Forelimb muscle (tissue), 1 donor: ENCODE data around the gene SLC19A1. TPM values are rescaled to one million over a fixed set of nuclear protein-coding genes. Genes with fewer than 3 reads are reported as not detected.
"Not testable (repeated sequence)": the region's sequence is repeated elsewhere in the genome, so short reads cannot be mapped to it uniquely, and the experiment has no call there.

Experiments used
- DNase-seq: peaks from one replicate; pipeline ENCODE4 v3.0.0-alpha.2; 2013; ENCODE audit warnings: low read depth
- polyA plus RNA-seq: library from polyadenylated mRNA; unstranded; fragments of 120-200 nt; gene quantifications from one replicate; pipeline ENCODE4 v1.2.1, GENCODE V29; 2013; ENCODE audit not compliant: insufficient read length

Gene SLC19A1
- polyA plus RNA-seq, 1 donor = 8.5 TPM

DNA sequence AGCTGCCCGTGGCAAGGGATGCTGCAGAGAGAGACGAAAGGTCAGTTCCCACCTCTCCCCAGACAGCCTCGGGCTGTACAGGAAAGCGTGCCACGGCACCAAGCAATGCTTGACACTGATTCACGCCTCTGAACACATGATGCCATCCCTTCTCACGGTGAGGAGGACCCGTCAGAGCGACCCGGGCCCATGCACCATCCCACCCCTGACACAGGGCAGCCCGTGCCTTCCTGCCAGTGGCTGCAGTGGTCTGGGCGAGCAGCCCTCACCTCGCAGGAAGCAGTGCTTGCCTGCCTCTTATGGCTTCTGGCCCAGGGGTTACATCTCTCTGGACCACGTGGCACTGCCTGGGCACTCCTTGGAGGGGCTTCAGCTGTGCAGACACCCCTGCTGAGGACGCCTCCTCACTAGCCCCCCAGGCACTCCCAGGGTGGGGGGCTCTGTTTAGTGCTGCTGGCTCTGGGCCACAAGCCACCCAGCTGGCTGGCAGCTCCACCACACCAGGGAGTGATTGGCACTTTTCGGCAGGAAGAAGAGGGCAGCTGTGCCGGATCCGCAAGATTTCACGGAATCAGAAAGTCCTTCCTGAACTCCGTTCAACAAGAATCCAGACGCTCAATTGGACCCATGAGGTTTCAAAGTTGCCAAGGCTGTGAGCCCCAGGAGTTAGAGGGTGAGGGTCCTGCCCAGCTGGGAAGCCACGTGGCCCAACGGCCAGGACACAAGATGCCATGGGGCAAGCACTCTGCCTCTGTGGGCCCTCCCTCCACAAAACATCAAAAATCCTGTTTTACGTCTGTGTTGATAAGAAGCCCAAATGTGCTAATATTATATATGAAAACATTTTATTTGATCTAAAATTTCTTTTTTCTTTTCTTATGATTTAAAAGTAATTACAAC is 34.8 kb upstream of the SLC19A1 start:
- no peak for DNase-seq

DNA sequence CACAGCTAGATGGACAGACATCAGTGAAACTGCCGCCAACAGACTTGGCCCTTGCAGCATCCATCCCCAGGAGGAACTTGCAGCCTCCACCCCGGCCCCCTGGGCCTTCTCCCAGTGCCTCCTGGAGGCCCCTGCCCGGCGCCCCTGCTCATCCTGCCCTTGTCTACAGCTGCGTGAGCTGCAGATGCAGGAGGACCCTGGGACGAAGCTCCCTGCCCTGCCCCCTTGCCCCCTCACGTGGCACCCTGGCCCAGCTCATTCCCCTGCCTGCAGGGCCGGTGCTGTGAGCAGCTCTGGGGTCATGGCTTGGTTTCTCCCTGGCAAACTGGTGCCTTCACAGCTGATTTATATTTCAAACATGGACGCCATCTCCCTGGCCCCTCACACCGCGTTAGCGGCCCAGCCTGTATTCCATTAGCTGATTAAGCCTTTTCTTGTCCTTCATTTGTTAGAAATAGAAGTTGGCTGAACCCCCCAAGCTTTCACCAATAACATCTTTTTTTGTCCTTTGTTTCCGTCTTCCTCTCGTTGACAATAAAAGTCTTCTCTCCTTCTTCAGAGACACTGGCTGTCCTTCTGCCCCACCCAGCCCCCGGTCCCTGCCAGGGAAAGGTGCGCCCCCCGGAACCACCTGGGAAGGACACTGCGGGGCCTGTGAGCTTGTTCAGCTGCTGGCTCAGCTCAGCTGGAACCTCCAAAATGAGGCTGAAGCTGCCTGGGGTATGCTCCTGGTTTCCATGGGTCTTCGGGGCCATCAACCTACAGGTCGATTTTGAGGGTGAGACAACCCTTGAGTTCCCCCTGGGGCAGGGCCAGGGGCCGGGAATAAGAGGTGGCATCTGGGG is 34.0 kb upstream of the SLC19A1 start:
- no peak for DNase-seq

DNA sequence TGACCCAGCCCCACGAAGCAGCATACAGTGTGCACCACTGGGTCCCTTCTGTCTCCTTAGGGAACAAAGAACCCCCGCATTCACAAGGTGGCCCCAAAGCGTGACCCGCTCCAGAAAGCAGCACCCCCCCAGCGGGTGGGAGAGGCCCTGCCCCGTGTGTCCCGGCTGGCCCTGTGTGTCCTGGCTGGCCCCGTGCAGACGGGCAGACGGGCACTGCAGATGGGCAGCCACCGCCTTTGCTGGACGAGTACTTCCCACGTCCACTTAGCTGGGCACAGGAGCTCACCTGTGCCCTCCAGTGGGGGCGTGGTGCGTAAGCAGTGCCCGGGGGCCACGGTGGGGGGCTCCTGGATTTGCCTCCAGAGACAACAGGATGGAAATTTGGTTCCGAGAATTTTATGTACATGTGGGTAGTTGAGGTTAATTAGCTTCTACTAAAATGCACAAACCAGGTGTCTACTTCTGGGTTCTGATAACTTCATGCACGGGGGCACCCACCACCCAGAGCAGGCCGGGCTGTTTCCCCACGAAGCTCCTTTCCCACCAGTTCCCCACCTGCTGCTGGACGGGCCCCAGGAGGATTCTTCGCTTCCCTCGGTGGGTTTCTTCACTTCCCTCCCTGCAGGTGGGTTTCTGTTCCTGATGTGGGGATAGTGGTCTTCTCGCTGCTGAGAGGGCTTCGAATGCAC is 33.2 kb upstream of the SLC19A1 start:
- DNase-seq = no peak

DNA sequence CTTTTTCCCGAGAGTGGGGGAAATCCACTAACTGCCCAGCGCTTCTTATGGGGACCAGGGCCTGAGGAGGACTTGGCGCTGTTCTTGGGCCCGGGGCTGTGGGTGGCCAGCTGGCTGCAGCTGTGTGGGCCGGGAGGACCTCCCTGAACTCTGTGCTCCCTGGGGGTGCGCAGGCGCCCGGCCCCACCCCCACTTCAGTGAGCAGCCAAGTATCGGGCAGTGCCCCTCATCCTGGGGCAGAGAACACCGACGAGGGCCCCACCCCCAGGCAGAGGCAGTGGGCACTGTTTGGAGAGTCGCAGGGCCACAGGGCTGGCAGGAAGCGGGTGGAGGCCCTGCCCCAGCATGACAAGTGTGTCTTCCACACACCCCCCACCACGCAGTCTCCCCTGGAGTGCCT is 32.5 kb upstream of the SLC19A1 start:
- no peak for DNase-seq

DNA sequence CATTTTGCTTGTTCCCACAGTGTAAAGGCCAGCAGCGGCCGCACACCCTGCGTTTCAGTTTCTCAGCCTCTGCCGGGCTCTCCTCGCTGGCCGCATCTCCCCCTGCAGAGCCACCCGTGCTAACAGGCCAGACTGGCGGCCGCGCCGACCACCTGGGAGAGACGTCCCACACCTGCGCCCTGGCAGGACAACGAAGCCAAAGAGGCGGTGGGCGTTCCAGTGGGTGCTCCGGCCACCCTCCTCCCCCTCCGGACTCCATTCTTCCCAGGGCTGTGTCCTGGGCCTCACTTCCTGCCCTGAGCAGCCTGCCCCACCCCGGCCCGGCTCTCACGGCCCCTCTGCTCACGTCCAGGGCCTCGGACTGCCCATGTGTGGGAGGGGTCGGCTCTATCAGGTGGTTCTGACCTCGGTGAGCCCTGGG is 31.9 kb upstream of the SLC19A1 start:
- DNase-seq = no peak

DNA sequence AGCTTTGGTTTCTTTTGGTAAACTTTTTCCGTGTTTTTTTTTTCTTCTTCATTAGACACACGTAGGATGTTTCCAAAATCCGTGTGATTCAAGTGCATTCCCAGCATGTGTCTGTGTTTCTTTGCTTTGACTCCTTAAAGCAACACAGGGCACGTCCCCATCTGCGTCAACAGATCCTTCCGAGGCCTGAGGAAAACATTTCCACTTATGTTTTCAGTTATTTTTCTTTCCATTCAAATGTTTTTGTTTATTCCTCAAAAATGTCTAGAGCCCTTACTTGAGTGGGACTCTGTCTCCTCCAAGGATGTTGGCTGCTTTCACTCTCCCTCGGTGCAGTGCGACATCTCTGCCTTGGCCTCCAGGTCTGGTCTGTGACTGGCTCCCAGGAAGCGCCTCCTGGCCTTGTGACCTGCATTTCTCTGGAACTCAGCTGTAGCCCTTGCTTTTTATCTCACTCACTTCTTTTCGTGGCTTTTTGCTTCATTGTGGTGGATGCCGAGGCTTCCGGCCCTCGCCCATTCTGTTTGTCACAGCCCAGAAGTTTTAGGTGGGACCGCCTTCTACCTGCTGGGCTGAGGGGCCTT is 31.3 kb upstream of the SLC19A1 start:
- no peak for DNase-seq

DNA sequence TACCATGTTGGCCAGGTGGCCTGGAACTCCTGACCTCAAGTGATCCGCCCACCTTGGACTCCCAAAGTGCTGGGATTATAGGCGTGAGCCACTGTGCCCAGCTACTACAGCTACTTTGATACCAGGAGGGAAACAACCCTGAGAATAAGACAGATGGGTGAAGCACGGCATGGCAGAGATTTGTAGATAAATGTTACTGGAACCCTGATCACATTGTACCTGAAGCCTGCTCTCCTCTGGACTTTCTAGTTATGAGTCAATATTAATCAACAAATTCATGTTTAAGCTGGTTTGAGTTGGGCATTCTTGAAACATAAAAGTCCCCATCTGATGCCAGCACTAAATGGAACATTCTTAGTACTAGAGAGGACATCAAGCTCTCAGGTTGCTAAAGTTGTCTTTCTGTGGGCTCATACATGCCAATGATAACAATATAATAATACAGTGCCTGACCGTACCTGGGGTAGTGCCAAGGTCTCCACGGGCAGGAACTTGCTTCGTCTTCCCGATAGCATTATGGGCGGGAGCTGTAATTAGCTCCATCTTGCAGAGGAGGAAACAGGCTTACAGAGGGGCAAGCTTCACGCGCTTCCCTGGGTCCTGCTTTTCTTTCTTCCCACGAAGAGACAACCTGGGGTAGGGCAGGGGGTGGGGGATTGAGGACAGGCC is 30.7 kb upstream of the SLC19A1 start:
- no peak for DNase-seq

DNA sequence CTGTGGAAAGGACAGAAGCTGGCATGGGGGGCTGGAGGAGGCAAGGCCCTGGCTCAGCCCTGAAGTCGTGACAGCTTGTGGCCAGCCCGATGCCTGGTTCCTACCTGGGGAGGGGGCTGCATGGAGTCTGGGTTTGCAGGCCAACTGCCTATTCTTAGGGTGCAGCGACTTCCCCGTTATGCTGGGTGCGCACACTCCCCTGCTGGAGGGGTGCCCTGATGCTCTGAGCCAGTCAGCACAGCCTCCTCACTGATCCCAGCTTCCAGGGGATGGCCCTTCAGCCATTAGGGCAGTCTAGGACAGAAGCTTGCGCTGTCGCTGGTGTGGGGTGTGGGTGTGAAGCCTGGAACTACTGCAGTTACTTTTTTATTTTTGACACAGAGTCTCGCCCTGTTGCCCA is 30.0 kb upstream of the SLC19A1 start:
- DNase-seq = no peak

DNA sequence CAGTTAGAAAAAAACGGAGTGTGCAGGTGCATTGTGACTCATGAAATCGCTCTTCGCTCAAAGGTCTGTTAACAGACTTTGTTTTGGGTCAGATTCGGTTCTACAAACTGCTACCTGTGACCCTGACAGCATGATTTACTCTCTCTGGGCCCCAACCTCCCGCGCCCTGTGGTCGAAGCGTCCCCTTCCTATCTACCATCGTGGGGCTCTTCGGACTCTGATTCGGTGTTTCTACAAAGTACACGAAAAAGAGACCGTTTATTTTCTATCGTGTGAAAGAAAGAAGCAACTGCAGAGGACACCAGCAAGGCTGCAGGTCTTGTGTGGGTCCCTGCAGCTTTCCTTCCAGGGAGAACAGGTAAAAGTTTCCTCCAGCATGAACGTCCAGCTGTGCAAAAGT is 29.4 kb upstream of the SLC19A1 start:
- DNase-seq = no peak

DNA sequence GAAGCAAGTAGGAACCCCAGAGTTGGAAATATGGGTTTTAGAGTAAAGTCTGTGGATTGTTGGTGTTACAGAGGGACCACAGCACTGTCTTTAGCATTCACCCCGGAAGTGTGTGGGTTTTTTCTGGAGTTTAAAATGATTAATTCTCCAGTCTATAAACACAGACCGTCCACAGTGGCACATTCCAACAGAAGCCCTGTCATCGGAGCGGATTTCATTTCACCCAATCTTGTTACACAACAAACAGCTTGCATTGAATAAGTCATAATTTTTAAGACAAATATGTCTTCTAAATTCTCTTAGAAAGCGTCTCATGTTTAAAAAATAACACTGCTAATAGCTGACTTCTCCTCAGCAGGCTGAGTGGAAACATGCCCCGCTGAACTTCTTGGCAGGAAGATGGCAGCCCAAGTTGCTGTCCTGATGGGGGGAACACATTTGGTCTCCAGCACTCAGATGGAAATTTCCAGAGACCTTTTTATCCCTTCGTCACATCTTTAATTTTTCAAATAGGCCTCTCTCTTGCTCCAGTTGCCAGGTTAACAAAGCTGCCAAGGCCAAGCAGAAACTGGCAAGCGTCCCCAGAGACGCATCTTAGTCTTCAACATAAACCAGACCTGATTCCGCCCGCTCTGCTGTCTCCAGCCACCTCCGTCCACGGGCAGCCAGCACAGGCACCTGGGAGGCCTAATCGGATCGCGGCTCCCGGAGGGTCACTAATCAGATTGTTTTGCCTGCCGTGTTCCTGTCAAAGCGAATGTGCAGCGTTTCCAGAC is 28.8 kb upstream of the SLC19A1 start:
- DNase-seq = no peak

DNA sequence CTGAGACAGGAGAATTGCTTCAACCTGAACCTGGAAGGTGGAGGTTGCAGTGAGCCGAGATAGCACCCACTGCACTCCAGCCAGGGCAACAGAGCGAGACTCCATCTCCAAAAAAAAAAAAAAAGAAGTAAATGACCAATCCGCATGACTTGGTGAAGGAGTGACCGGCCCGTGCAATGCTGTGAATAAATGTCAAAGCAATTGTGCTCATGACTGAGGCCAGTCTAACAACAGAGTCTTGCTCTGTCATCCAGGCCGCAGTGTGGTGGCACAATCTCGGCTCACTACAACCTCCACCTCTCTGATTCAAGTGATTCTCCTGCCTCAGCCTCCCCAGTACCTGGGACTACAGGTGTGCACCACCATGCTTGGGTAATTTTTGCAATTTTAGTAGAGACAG is 27.8 kb upstream of the SLC19A1 start:
- DNase-seq = no peak

DNA sequence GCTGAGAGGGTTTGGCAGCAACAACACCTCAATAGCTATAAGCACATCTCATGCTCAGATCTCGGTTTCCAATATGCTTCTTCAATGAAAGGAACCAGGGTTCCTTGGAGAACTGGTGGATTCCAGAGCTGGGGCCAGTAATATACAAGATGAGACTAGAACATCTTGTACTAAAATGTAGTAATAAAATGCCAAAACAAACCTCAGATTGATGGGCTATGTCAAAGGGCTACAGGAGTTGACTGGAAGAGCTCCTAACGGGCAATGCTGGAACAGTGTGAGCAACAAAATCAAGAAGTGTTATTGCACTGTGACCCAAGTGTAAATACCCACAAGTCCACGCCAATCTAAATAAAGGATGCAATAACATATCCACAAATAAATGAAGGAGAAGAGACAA is 26.1 kb upstream of the SLC19A1 start:
- no peak for DNase-seq

DNA sequence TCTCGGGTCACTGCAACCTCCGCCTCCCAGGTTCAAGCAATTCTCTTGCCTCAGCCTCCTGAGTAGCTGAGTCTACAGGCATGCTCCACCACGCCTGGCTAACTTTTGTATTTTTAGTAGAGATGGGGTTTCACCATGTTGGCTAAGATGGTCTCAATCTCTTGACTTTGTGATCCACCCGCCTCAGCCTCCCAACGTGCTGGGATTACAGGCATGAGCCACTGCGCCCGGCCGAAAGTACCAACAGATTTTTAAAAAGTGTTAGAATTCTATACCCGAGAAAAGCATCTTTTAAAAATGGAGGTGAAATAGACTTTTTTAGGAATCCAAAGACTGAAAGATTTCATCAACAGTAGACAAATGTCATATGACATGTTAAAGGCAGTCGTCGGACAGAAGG is 21.9 kb upstream of the SLC19A1 start:
- not testable (repeated sequence) for DNase-seq

DNA sequence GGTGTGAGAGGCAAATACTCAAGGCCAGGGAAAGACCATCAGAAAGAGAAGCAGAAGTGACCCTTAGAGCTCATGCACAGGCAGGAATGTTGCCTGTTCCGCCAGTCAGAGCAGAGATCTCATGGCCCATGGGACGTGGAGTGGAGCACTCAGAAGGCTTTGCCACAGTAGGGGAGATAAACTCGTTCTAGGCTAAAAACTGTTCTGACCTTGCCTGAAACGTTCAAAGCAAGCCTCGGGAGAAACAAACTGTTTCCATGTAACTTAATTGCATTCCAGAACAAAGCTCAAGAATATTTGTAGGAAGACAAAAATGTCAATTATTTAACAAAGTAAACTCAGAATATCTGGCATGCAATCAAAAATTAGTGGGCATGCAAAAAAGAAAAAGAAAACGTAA is 20.7 kb upstream of the SLC19A1 start:
- DNase-seq = no peak

DNA sequence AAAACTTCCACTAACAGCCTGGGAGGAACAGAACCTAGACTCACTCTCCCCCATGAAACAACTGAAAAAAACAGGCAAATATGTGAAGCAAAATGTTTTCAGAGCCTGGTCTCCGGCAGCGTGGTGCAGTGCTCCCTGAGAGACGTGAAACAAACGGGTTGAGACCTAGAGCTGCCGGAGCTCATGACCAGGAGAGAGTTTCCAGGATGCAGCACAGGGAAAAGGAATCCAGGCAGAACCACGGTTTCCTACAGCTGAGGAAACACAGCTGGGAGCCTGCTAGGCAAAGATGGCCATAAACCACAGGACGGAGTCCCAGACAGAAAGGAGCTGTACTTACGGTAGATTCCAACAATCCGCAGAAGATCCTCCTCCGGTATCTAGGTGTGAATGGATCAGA is 20.2 kb upstream of the SLC19A1 start:
- no peak for DNase-seq

DNA sequence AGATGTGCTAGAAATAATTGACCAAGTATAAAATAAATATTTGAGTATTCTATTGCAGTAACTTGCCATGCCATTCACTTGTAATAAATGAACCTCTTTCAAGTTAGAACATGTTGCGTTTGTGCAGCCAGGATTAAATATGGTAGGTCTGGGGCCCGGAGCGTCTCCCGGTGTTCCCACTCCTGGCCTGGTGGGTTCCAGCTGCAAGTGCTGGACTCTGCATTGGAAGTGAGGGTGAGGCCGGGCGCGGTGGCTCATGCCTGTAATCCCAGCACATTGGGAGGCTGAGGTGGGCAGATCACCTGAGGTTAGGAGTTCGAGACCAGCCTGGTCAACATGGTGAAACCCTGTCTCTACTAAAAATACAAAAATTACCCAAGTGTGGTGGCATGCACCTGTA is 19.0 kb upstream of the SLC19A1 start:
- not testable (repeated sequence) for DNase-seq

DNA sequence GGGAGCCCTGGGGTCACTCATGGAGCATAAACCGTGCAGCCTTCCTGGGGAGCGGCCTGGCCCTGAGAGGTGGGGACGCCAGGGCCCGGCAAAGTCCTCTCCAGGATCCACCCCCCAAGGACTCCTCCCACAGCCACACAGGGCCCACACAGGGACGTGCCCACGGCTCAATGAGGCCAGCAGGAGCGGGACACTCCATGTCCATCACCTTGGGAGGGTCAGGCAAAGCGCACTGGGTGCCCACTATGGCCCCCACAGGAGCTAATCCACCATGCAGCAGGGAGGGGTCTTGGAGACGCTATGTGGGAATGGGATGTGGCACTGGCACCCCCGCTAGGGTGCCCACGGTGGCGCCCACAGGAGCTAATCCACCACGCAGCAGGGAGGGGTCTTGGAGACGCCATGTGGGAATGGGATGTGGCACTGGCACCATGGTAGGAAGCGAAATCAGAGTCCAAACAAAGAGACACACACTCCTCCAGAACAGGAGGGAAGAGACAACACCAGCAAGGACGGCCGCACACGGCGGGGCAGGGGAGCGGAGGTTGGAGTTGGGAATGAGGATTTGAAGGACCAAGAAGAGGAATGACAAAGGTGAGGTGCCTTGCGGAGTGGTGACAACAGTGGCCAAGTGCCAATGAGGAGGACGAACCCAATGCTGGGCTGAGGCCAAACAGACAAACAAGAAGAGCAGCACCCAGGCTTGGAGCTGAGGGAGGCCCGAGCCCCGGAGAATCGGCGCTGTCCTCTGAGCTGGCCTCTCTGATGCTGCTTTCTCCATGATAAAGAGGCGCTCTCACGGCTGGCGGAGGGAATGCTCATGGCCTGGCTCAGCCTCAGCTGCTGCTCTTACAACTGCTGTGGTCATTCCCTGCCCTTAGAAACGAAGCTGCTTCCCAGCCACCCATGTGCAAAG is 18.1 kb upstream of the SLC19A1 start:
- DNase-seq = no peak

DNA sequence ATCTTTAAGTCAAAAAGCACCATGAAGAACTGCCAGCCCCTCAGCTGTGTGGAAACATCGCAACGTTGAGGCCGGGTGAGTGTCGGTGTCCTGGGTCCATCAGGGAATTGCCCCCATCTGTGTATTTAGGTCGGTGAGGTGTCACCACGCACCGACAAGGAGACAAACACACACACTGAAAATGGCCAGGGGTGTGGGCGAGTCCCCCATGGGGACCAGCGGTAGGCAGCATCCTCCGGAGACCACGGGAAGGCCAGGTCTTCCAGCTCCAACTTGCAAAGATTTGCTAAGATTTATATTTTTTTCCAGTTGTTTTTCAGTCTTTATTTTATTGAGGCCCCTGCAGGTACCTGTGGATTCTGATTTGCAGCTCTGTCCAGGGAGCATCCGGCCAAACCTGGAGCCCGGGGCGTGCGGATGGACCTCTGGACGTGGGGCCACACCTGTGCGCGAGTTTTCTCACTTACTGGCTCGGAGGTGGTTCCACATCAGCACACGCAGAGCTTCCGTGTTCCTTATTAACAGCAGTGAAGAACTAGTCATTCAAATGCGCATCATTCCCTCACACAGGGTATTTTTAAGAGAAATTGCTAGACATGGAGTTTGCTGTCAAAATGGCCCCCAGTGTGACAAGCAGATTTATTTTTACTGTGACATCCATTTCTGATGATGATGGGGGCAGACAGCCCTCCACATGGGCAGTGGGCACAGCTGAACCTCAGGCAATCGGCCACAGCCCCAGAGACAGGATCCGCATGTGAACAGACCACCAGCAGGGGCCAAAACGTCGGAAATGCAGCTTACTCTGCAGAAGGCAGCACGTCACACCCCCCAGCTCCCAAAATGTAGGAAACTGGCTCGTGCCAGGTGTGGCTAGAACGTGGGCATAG is 17.2 kb upstream of the SLC19A1 start:
- no peak for DNase-seq
